Activated naive CD4-positive, alpha-beta T cell treated with anti-CD3 and anti-CD28 coated beads, Interleukin-2, amount 50 U/mL, for 72 hours (primary cell): ENCODE data around the gene TSPEAR. TPM values are rescaled to one million over a fixed set of nuclear protein-coding genes. Genes with fewer than 3 reads are reported as not detected.
"Not testable (repeated sequence)": the region's sequence is repeated elsewhere in the genome, so short reads cannot be mapped to it uniquely, and the experiment has no call there.

Experiments
- ATAC-seq, 2 donors: fragments of 150-1000 bp; cut with Tn5 transposase; 2 replicates each; pipeline ENCODE4 v1.10.0; 2021; ENCODE audit warnings: mild to moderate bottlenecking in 2 of 2, moderate library complexity in 2 of 2
- DNase-seq, 2 donors: peaks; one replicate each; pipeline ENCODE4 v3.0.0; 2021 to 2022; ENCODE audit warnings: low spot score in 2 of 2
- H3K27ac Mint-ChIP-seq, 2 donors: one replicate each; pipeline ENCODE4 v1.8.0; 2022; ENCODE audit warnings: mild to moderate bottlenecking in 2 of 2, mixed read lengths in 2 of 2
- H3K36me3 Mint-ChIP-seq, 2 donors: one replicate each; pipeline ENCODE4 v1.8.0; 2022; ENCODE audit warnings: mixed read lengths in 2 of 2
- H3K9me3 Mint-ChIP-seq, 2 donors: one replicate each; pipeline ENCODE4 v1.8.0; 2022; ENCODE audit warnings: mixed read lengths in 2 of 2
- total RNA-seq, 2 donors: library from RNA; stranded (reverse); gene quantifications; one replicate each; pipeline ENCODE4 v1.2.3, GENCODE V29; 2022

TSPEAR gene
- total RNA-seq, 2 donors from 2014 or later, result not detected

- H3K36me3 Mint-ChIP-seq, result peaks cover 10 to 26% of the 10 kb centered on the region in 2 donors
- H3K9me3 Mint-ChIP-seq, result peaks cover 6 to 12% of the 10 kb centered on the region in 2 donors
- DNase-seq (no peak), ATAC-seq (no peak)
- peak within 1 kb of the TSS in 1 of 2 donors; percentile 3 for H3K27ac Mint-ChIP-seq
Observed at GRCh38 chr21:44558695-44559094, 152.7 kb downstream of the TSPEAR start, which contains the start of gene KRTAP10-3. KRTAP10-3 (minus strand) TSS chr21:44558795; CDS start chr21:44558715, 80 bp downstream.

DNA sequence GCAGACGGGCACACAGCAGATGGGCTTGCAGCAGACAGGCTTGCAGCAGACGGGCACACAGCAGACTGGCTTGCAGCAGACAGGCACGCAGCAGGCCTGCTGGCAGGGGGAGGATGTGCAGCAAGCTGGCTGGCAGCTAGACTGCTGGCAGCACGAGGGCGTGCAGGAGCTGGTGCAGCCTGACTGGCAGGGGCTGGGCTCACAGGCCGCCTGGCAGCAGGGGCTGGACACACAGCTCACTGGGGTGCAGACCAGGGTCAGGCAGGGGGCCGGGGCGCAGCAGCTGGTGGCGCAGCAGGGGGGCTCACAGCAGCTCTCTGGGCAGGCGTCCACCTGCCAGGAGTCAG, 153.1 kb downstream of the TSPEAR start:
- not testable (repeated sequence) for DNase-seq, ATAC-seq, H3K27ac Mint-ChIP-seq
- peaks cover 10 to 28% of the 10 kb centered on the region in 2 donors for H3K36me3 Mint-ChIP-seq
- peaks cover 6 to 15% of the 10 kb centered on the region in 2 donors for H3K9me3 Mint-ChIP-seq

- peak overlapping the region in 1 of 2 donors; percentile 3 for H3K27ac Mint-ChIP-seq
- DNase-seq, result no peak
Observed at GRCh38 chr21:44557491-44558328, 153.7 kb downstream of the TSPEAR start.

GRCh38 chr21:44556879-44557278, 154.5 kb downstream of the TSPEAR start:
- Mint-ChIP-seq H3K27ac (no peak overlapping the region), H3K36me3 (peaks cover 10 to 27% of the 10 kb centered on the region in 2 donors), H3K9me3 (peaks cover 6 to 21% of the 10 kb centered on the region in 2 donors)
- DNase-seq (no peak), ATAC-seq (no peak)

More at GRCh38 chr21:44557491-44558328, 153.7 kb downstream of the TSPEAR start:
- Mint-ChIP-seq H3K36me3 (peaks cover 10 to 33% of the 10 kb centered on the region in 2 donors), H3K9me3 (peaks cover 6 to 21% of the 10 kb centered on the region in 2 donors)
- ATAC-seq, result no peak

DNA sequence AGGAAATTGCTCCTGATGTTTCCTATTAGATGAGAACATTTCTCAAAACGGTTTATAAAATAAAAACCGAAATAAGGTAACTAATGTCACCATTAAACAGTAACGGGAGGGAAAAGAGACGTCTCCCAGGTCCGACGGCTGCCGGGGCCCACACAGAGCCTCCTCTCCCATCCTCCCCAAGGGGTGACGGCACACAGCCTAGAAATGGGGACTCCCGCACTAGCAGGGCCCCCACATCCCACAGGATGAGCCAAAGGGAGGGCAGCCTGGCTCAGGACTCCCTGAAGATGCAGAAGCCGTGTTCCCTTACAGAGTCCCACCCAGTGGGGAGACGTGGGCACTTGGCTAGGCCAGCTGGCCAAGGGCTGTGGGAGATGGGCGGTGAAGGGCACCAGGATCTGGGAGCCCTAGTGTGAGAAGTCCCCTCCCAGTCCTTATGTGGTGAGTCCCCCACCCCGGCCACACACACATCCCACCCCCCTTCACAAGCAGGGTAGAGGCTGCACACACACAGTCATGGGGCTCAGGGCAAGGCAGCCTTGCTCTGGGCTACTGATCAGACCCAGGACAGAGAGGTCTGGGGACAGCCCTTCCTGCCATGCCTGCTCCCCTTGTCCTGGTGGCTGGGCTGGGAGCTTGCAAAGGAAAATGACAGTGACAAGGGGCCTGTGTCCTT, 156.0 kb downstream of the TSPEAR start:
- H3K36me3 Mint-ChIP-seq, result peaks cover 4 to 19% of the 10 kb centered on the region in 2 donors
- H3K9me3 Mint-ChIP-seq, result peaks cover 0 to 16% of the 10 kb centered on the region in 2 donors
- ATAC-seq (no peak), DNase-seq (no peak)
- no peak overlapping the region for H3K27ac Mint-ChIP-seq

DNA sequence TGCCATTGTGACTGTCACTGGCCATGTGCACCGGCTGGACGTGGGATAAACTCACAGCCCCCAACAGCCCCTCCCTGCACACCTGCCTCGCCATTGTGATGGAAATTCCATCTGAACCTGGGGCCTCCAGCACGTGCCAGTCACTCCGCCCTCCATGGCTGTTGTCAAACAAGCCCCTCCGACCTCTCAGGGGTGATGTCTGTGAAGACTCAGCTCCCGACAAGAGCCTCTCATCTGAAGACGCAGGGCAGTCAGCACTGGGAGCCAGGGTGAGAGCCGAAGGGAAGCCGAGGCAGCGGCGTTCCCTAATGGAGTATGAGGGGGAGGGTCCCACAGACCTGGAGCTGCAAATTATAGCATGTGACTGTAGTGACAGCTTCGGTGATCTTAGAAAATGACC, 158.7 kb downstream of the TSPEAR start:
- Mint-ChIP-seq H3K9me3 (peaks cover 2 to 17% of the 10 kb centered on the region in 2 donors), H3K36me3 (peaks cover 8 to 15% of the 10 kb centered on the region in 2 donors), H3K27ac (no peak overlapping the region)
- no peak for ATAC-seq
- DNase-seq, result no peak

- no peak for ATAC-seq
- peak overlapping the region in 1 of 2 donors; percentile 22 for H3K27ac Mint-ChIP-seq
- peaks cover 13 to 20% of the 10 kb centered on the region in 2 donors for H3K36me3 Mint-ChIP-seq
- peak in 1 of 2 donors; percentile 43 for DNase-seq
- peaks cover 7 to 22% of the 10 kb centered on the region in 2 donors for H3K9me3 Mint-ChIP-seq
Observed at GRCh38 chr21:44552136-44552535, 159.2 kb downstream of the TSPEAR start.

- peaks cover 14 to 29% of the 10 kb centered on the region in 2 donors for H3K9me3 Mint-ChIP-seq
- peaks cover 20 to 27% of the 10 kb centered on the region in 2 donors for H3K36me3 Mint-ChIP-seq
- H3K27ac Mint-ChIP-seq, result peak within 1 kb of the TSS; percentile 22 to 29
- DNase-seq (peak in 1 of 2 donors; percentile 30), ATAC-seq (no peak)
Observed at GRCh38 chr21:44551340-44551961, 159.9 kb downstream of the TSPEAR start, which contains the start of gene KRTAP10-2. KRTAP10-2 (minus strand) TSS chr21:44551505; CDS start chr21:44551458, 47 bp downstream.

- DNase-seq (peak in 1 of 2 donors; percentile 25), ATAC-seq (no peak)
- Mint-ChIP-seq H3K27ac (peak overlapping the region; percentile 10 to 29), H3K9me3 (peaks cover 15 to 31% of the 10 kb centered on the region in 2 donors), H3K36me3 (peaks cover 21 to 29% of the 10 kb centered on the region in 2 donors)
Observed at GRCh38 chr21:44550807-44551206, 160.6 kb downstream of the TSPEAR start.

DNA sequence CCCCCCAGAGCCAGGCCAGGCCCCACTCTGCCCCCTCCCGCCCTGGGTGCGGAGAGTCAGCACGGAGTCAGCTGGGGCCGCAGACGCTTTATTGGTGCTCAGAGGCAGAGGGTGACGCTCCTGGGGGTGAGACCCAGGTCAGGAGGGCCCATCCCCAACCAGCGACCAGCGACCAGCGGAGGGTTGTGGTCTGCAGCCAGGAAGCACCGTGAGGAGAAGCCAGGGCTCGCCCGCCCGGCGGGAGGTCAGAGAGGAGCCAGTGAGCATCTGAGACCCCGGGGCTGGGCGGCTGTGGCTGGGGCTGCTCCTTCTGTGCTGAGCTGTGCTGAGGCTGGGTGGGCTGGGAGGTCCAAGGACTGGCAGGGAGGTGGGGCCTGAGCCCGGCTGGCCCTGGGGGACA, 161.1 kb downstream of the TSPEAR start:
- DNase-seq, result peak in 1 of 2 donors; percentile 52

DNA sequence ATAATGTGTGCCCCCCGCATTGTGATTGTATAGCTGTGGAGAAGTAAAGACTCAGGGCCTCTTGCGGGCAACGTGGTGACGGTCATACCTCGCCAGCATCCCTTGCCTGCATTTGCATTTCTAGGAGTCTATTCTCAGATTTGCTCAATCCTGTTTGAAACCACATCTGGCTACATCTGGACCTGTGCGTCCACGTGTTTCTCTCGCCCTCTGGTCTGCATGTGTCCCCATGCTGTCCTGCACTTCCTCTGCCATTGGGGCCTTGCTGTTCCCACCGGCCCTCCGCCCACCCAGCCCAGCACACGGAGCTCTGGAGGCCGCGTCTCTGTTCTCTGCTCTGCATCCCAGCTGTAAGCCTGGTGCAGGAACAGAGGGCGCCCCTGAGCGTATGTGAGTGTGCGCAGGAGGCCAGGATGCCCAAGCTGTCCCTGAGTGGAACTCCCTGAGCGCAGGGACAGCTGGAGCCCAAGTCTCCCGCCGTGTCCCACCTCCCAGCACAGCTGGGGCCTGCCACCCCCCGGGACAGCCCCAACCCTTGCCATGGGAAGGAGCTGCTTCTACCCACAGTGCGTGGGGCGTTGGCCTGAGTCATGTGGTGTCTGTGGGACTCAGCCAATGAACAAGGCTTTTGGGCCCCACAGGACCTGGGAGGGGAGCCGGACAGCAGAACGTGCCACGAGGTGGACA, 161.7 kb downstream of the TSPEAR start:
- H3K9me3 Mint-ChIP-seq, result peaks cover 15 to 32% of the 10 kb centered on the region in 2 donors
- no peak for ATAC-seq
- peaks cover 21 to 28% of the 10 kb centered on the region in 2 donors for H3K36me3 Mint-ChIP-seq
- peak in 1 of 2 donors; percentile 30 for DNase-seq
- H3K27ac Mint-ChIP-seq, result peak overlapping the region in 1 of 2 donors; percentile 19

More for the DNA sequence above, 161.1 kb downstream of the TSPEAR start:
- H3K9me3 Mint-ChIP-seq, result peaks cover 15 to 34% of the 10 kb centered on the region in 2 donors
- not testable (repeated sequence) for ATAC-seq
- H3K36me3 Mint-ChIP-seq, result peaks cover 21 to 29% of the 10 kb centered on the region in 2 donors
- peak overlapping the region in 1 of 2 donors; percentile 29 for H3K27ac Mint-ChIP-seq

GRCh38 chr21:44548922-44549321, 162.4 kb downstream of the TSPEAR start:
- ATAC-seq, result no peak
- peaks cover 21 to 26% of the 10 kb centered on the region in 2 donors for H3K36me3 Mint-ChIP-seq
- H3K9me3 Mint-ChIP-seq, result peaks cover 15 to 29% of the 10 kb centered on the region in 2 donors
- peak overlapping the region; percentile 0 to 19 for H3K27ac Mint-ChIP-seq
- no peak for DNase-seq

DNA sequence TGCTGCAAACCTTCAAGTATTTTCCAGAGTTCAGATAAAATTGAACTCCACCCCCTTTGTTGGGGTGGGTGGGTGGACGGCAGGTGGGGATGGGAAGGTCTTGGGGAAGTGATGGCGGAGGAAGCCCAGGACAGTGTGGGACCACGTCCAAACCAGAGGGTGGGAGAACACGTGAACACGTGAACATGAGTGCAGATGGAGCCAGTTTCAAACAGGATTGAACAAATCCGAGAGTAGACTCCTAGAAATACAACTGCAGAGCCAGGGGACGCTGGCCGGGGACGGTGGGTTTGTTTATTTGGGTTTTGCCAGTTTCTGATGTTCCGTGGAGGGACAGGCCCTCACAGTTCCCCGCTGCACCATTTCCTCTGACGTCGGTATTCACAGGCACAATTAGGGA, 163.0 kb downstream of the TSPEAR start:
- H3K27ac Mint-ChIP-seq, result peak overlapping the region in 1 of 2 donors; percentile 96
- ATAC-seq (no peak), DNase-seq (peak in 1 of 2 donors; percentile 50)
- H3K9me3 Mint-ChIP-seq, result peaks cover 15 to 26% of the 10 kb centered on the region in 2 donors
- H3K36me3 Mint-ChIP-seq, result peaks cover 21 to 25% of the 10 kb centered on the region in 2 donors

DNA sequence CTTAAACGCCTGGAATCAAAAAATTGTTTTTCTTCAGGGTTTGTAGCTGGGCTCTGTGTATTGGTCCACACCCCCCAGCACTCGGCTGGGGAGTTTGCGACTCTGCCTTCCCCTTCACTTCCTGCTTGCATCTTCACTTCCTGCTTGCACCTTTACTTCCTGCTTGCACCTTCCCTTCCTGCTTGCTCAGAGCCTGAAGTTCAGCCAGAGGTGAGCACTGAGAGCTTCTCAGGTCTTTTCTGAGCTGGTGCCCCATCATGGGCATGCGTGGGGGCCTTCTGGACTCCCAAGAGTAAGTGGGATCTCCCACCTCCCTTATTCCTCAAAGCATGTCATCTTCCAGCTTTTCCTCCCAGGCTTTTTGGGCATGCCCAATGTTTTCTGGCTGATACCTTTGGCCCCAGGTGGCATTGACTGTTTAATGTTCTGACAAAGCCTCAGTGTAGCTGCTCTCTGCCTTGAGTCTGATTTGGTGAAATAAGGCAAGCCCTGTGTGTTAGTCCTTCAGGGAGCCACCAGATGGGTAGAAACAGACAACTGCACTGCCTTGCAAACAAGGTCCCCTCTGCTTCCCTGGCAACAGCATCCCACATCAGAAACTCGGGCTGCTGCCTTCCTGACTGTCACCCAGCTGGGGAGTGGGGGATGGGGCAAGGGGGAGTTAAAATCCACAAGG, 163.6 kb downstream of the TSPEAR start:
- peak in 1 of 2 donors; percentile 48 for DNase-seq
- Mint-ChIP-seq H3K9me3 (peaks cover 15 to 20% of the 10 kb centered on the region in 2 donors), H3K27ac (peak overlapping the region; percentile 87 to 96), H3K36me3 (peaks cover 19 to 21% of the 10 kb centered on the region in 2 donors)
- ATAC-seq, result peak in 1 of 2 donors; percentile 83

- Mint-ChIP-seq H3K9me3 (peaks cover 15 to 19% of the 10 kb centered on the region in 2 donors), H3K36me3 (peaks cover 17 to 21% of the 10 kb centered on the region in 2 donors), H3K27ac (no peak overlapping the region)
- DNase-seq (no peak), ATAC-seq (no peak)
Observed at GRCh38 chr21:44544566-44544965, 166.8 kb downstream of the TSPEAR start.
